GM13977 (cell line): ENCODE measurements around the gene TEAD1.

Experiments
- DNase-seq: peaks from one replicate; pipeline ENCODE4 v3.0.0; 2012; ENCODE audit warnings: low spot score
- in situ Hi-C: fragments of 300-500 bp; cut with MboI; formaldehyde crosslinking; loops from one replicate; pipeline ENCODE4 v1.12.0; 2022; ENCODE audit warnings: low sequenced_read_pairs, low pct_unique_long_range_greater_than_20kb, mixed read lengths, inconsistent platforms; ENCODE audit not compliant: unreplicated experiment
- TF ChIP-seq, protein P1 (sequence below): IDR thresholded peaks from 2 replicates; pipeline ENCODE4 v1.5.1; 2012; ENCODE audit warnings: mild to moderate bottlenecking, control low read depth; ENCODE audit not compliant: insufficient read depth; ENCODE audit errors: extremely low read depth, missing control alignments

The TEAD1 gene

GRCh38 chr11:12856338-12856737 is 182.1 kb downstream of the TEAD1 start:
- TF ChIP-seq, protein P1, sequence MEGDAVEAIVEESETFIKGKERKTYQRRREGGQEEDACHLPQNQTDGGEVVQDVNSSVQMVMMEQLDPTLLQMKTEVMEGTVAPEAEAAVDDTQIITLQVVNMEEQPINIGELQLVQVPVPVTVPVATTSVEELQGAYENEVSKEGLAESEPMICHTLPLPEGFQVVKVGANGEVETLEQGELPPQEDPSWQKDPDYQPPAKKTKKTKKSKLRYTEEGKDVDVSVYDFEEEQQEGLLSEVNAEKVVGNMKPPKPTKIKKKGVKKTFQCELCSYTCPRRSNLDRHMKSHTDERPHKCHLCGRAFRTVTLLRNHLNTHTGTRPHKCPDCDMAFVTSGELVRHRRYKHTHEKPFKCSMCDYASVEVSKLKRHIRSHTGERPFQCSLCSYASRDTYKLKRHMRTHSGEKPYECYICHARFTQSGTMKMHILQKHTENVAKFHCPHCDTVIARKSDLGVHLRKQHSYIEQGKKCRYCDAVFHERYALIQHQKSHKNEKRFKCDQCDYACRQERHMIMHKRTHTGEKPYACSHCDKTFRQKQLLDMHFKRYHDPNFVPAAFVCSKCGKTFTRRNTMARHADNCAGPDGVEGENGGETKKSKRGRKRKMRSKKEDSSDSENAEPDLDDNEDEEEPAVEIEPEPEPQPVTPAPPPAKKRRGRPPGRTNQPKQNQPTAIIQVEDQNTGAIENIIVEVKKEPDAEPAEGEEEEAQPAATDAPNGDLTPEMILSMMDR = no peak
- in situ Hi-C loops = no loop called here

GRCh38 chr11:12857572-12857971 is 183.4 kb downstream of the TEAD1 start:
- in situ Hi-C loops = no loop called here
- TF ChIP-seq, protein P1 = no peak
- no peak for DNase-seq

More at GRCh38 chr11:12856338-12856737, 182.1 kb downstream of the TEAD1 start:
- no peak for DNase-seq

GRCh38 chr11:12859872-12860657 is 185.8 kb downstream of the TEAD1 start:
- TF ChIP-seq, protein P1 = no peak
- DNase-seq = no peak
- in situ Hi-C loops = no loop called here

DNA sequence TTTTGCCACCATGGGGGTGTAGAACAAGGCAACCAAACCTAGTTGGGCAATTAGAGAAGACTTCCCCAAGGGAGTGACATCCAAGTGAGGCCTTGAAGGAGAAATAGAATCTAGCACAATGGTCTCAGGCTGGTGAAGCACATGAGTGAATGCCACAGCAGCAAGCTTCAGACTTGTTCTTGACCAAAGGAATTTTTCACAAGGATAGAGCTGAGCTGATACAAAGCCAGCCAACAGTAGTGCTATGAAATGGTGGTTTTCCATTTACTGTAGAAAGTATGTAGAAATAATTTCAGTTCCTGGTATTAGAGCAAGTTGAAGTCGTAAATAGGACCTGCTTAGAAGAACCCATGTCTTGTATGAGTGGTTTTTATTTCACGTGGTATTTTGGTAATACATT is 186.6 kb downstream of the TEAD1 start:
- in situ Hi-C loops = no loop called here
- no peak for DNase-seq
- TF ChIP-seq, protein P1 = no peak

DNA sequence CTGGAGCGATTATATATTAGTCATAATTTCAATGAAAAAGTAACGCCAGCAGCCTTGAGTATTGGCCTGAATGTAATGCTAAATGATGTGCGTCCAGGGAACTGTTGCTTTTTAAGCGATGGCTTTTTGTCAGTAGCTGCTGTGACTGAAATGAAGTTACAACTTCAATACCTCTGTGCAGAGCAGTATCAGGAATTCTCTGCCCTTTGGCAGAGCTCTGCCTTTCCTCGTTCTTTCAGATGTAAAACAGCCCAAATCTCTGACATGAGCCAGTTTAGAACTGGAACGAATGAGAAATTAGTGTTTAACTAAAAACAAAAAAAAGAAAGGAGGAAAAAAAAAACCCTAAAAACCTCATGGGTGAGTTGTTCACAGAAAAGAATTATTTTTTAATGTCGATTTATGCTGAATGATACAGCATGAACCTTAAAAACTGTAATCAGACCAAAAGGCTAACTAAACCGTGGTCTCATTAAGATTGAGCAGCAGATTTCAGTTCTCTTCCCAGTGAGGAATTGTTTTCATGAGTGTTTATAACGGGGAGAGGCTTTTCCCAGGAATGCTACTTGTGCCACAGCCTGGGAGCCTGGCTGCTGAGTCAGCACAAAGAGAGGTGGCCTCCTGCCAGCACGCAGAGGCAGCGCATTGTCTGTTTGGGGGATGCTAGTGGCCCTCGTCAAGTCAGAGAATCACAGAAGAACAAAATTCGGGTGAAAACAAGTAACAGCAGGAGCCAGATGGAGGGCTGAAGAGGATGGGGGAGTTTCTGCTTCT is 188.7 kb downstream of the TEAD1 start:
- DNase-seq = no peak
- in situ Hi-C loops = no loop called here
- TF ChIP-seq, protein P1 = no peak

DNA sequence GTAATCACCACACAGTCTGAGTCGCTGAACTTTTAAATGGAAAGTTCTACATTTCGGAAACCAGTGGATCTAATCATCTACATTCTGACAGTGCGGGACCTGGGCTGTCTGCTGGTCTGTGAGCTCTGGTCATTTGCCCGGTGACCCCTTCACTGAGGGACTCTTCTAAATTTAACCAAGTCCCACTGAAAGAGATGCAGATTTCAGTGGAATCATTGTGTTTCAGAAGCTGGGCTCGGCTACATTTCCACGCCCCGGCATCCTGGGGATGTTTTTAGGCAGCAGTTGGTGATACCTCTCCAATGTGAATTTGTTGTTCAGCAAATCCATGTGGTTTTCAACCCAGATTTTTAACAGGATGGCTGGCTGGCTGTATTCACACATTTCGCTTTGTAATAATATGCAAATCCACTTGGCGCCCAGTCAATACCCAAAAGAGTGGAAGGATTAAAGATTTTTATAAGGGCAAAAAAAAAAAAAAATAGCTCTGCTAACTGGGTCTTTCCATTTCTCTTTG is 189.4 kb downstream of the TEAD1 start:
- in situ Hi-C loops = no loop called here
- DNase-seq = no peak
- TF ChIP-seq, protein P1 = no peak
